Renal pelvis (tissue), 4 donors: ENCODE results near the gene SLAMF1. TPM values are rescaled to one million over a fixed set of nuclear protein-coding genes. Genes with fewer than 3 reads are reported as not detected.
"Not testable (repeated sequence)": the region's sequence is repeated elsewhere in the genome, so short reads cannot be mapped to it uniquely, and the experiment has no call there.

Experiments used
- DNase-seq: peaks from one replicate; pipeline ENCODE4 v3.0.0-alpha.2; 2013
- polyA plus RNA-seq, 3 donors: library from polyadenylated mRNA; unstranded; fragments of 120-200 nt; gene quantifications; one replicate each; pipeline ENCODE4 v1.2.1, GENCODE V29; 2013; ENCODE audit not compliant: insufficient read length in 3 of 3

The SLAMF1 gene
- polyA plus RNA-seq, 3 donors: 0.13 TPM; not detected in 1

DNA sequence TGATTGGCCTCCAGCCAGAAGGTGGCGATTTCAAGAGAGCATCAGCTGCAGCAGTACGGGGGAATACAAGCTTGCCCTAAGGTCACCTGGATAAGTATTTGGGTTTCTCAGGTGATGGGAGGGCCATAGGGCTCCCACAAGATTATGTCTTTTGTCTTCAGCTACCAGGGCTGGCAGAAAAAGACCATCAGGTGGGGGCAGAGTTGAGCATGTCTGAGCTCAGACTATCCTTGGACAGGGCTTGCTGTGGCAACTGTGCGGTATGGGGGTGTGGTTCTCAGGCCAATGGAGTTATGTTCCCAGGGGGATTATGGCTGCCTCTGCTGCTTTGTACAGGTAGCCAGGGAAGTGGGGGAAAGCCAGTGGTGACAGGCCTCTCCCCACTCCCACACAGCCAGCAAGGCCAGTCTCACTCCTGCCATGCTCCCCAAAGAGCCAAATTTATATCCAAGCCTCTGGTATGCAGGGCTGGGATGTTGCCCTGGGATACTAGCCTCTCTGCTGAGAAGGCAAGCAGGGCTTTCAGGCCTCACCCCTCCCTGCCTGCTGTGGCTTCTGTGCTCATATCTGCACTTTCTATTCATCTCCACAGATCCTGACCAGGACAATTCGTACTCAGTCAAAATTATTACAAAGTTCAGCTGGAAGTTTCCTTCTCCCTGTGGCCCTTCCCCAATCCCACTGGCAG is 40.9 kb downstream of the SLAMF1 start:
- DNase-seq: no peak

DNA sequence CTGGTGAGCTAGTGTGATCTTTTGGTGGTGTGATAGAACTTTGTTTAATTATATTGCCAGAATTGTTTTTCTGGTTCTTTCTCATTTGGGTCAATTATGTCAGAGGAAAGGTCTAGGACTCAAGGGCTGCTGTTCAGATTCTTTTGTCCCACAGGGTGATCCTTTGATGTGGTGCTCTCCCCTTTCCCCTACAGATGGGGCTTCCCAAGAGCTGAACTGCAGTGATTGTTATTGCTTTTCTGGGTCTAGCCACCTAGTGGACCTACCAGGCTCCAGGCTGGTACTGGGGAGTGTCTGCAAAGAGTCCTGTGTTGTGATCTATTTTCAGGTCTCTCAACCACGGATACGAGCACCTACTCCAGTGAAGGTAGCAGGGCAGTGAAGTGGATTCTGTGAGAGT is 41.6 kb downstream of the SLAMF1 start:
- no peak for DNase-seq

DNA sequence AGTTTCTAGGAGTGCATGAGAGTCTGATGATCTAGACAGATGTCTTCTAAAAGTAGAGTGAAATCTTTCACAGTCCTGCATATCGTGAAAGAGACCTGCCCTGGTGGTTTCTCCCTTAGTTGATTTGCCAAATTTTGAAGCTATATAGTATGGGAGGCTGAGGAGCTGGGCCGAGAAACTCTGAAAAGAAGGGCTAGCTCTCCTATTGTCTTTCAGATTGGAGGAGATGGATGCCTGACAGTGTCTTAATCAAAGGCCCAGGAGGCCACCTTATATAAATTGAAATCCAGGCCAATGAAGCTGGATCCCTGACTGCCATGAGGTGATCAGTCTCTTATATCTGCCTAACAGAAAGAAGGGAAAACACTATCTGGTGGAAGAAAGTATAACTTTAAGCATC is 49.1 kb downstream of the SLAMF1 start:
- no peak for DNase-seq

DNA sequence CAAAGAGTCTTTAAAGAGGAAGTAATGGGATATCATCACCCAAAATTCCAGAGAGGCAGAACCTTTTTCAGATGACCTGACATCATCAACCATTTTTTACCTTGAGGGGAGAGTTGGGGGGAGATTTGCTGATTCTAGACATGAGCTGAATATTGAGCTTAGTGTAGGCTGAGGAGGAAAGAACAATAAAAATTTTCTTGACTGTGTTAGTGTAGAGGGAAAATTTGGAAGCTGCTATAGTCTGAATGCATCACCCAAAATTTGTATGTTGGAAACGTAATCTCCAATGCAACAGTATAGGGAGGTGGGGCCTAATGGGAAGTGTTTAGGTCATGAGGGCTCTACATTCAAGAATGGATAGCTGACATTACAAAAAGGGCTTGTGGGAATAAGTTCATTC is 49.8 kb downstream of the SLAMF1 start:
- DNase-seq: no peak

DNA sequence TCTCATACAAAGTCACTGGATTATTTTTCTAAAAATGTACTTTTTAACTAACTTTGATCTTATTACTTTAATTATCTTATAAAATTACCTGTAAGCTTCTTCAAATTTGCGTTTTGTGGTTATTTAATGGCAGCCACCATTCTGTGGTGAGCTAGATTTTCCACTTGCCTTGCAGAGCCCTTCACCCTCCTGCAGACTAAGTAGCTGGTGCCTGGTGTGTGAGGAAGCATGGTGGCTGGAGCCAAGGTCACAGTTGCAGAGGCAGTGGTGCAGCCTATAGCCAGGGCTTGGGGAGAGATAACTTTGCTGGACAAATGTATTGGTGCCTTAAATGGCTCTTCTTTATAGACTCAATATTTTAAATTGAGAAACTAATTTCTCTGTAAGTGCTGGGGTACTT is 56.4 kb downstream of the SLAMF1 start:
- DNase-seq: no peak

DNA sequence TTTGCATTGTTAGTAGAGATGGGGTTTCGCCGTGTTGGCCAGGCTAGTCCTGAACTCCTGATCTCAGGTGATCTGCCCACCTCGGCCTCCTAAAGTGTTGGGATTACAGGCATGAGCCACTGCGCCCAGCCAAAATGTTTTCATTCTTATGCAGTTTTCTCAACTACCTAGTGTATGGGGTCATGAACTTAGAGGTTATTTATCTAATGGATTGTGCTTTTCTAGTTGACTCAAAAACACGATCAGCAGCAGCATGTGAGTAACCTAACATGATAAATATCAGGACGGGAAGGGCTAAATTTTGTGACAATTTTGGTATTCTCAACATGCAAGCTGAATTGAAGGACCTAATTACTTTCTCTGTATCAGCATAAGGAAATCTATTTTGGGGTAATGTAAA is 58.4 kb downstream of the SLAMF1 start:
- no peak for DNase-seq

DNA sequence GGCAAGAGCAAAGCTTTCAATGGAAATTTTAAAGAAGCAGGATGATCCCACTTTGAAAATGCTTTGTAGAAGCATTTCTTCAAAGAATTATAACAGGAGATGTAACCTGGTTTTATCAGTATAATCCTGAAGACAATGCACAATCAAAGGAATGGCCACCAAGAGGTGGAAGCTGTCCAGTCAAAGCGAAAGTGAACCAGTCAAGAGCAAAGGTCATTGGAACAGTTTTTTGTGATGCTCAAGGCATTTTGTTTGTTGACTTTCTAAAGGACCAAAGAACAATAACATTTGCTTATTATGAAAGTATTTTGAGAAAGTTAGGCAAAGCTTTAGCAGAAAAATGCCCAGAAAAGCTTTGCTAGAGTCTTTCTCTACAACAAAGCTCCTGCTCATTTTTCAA is 62.1 kb downstream of the SLAMF1 start:
- DNase-seq: no peak

DNA sequence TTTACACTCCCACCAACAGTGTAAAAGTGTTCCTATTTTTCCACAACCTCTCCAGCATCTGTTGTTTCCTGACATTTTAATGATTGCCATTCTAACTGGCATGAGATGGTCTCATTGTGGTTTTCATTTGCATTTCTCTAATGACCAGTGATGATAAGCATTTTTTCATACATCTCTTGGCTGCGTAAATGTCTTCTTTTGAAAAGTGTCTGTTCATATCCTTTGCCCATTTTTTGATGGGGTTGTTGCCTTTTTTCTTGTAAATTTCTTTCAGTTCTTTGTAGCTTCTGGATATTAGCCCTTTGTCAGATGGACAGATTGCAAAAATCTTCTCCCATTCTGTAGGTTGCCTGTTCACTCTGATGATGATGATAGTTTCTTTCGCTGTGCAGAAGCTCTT is 63.9 kb downstream of the SLAMF1 start:
- not testable (repeated sequence) for DNase-seq

DNA sequence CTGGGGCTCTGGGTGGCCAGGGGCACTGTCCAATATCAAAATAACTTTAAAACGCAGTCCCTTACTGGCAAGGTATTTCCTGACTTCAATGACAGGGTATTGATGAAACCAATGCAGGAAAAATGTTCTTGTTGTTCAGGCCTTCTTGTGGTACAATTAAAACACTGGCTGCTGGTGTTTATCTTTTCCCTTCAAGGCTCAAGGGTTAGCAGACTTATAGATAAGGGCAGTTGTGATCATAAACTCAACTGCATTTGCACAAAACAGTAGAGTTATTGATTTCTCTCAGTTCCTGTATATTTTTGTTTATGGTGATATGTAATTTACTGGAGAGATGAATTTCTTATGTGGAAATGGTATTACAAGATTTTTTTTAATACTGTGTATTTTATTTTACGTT is 64.9 kb downstream of the SLAMF1 start:
- DNase-seq: no peak

DNA sequence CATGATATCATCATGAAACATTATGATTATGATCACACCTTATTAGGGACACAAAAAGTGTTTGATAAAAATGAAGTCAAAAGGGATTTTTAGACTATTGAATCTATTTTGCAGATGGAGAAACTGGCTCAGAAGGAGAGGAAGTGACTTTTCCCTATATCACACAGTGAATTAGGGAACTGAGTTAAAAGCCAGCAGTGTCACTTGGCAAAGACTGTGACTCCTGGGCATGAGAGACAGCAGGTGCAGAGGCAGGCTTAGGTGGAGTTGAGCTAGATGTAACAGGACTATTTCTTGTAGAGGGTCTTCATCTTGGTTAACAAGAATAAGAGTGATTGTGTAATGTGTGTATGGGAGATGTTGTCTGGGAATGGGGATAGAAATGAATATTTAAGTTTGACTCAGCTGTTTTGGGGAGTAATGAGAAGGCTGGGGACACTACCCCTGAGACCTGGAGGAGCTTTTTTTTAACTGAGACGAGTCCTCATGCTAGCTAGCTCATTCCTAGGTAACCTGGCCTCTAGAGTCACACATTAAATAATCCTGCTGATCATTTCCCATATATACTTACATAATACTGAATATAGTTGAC is 66.5 kb downstream of the SLAMF1 start:
- no peak for DNase-seq

DNA sequence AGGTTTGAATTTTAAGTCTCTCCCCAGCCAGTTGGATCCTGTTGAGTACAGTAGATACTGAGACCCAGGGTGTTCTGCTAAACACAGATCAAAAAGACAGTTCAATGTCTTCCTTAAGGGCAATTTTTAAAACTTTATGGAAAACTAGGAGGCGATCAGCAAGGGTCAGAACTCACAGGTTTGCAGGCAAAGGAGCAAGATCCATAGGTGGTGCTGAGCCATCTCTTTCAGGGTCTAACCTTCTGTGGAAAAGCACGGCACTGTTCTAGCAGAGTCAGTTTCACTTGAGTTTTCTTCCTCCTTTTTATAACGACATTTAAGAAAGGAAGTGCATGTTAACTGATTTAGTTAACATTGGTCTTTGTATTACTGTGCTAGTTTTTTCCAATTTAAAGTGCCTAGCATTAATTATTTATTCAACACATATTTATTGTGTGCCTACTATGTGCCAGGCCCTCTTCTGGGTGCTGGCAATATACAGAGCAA is 67.6 kb downstream of the SLAMF1 start, which contains the start of gene CD84:
CD84 (minus strand) TSS at position 281 of the 486 bp plus-strand sequence; CDS start at position 222, 59 bp downstream.
- DNase-seq: no peak

DNA sequence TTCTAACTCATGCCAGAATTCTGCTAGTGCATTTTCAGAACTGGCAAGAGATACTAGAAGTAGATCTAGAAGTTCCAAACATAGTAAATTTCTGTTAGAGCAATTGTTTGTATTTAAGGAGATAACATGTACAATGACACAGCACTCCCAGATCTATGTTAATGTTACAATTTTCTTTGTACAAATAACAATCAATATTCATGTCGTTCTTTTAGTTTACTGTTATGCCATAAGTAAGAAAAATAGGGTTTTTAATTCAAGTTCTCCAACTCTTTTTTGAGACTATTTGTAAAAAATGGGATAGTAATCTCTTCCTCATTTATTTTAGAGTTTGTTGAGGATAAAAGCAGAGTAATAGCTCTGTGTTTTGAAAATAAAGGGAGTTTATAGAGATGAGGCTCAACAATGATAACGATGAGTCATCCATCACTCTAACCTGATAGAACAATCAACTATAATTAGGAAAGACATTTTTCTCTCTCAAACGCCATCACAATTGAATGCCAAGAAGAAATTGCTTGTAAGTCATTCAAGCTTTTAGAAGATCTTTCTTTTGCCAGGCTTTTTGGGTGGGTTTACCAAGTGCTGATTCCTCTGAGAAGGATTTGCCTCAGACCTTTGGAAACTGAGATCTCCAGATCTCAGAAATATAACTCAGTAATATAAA is 68.2 kb downstream of the SLAMF1 start:
- DNase-seq: no peak

DNA sequence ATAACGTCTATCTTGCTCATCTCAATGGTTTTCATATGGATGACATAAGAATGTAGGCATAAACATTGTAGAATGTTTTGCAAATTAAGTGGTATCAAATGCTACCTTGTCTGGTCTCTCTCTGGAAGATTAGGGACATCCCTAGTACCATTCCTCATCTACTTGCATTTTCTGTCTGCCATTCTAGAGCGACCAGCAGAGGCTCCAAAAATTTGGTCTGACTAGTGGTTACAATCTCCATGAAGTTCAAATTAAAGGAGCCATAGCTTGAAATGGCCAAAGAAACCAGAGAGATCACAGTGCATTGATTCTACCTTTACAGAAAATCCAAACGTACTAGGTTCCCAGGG is 68.7 kb downstream of the SLAMF1 start:
- DNase-seq: no peak

DNA sequence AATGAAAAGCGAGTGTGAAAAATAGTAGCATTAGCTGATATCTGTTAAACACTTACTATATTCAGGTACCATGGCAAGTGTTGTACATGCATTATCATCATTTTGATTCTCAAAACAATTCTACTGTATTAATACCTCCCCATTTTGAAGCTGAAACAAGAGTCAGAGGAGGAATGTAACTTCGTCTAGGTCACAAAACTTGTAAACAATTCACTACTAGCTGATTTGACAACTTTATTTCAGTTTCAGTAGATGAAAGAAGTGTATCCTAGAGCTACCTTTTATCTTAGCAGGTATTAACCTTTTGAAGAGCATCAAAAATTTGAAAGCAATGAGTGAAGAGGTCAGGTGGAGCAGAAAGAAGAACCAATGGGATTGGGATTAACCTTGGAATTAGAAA is 69.2 kb downstream of the SLAMF1 start:
- DNase-seq: no peak

DNA sequence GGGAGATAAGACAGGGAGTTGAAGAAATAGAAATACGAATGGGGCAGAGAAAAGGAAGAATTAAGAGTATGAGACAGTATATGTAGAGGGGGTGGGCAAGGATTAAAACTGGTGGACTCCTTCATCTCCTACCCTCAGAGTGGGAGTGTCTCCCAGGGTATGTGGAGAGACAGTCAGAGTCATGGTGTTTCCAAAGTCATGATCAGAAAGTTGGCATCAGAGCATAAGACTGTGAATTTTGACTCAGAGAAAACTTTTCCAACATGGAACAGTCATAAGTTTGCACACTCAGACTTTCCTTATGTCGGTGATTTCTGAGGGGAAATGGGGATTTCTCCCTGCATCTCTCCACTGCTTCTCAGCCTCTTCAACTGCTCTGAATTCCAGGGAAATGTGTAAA is 70.0 kb downstream of the SLAMF1 start:
- no peak for DNase-seq

DNA sequence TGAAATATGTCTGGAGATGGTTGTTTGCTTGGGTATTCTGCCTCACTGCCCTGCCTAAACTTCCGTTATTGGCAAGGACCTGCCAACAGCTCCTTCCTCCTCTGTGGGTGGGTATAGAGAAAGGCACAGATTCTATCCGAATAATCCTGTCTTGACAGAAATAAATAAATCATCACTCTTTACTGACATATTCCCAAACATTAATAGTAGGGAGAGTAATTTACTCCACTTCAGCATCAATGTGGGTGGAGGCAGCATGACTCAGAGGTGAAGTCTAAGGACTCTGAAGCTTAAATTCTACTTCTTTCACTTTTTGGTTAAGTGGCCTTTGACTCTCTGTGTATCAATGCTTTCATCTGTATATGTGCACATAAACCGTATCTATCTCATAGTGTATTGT is 70.5 kb downstream of the SLAMF1 start:
- DNase-seq: no peak

DNA sequence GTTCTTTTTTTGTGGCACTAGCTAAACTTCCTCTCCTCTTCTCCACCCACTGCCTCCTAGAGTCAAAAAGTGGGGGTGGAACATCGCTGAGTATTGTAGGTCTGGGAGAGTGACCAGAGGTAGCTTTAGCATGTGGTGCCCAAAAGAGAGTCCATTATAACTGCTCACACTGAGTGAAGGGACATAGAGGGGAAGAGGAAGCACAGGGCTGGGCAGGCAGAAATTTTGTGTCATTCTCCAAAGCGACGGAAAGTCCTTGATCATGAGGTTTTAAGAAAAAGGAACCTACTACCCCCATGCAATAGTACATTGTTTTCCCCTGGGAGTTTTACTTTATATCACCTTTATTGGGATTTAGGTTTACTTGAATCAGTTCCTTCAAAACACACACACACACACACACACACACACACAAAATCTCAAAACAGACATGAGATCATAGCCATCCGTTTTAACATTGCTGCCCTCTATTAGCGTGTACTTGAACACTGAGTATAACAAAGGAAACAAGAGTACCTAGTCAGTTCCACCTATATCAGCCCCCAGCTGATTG is 71.7 kb downstream of the SLAMF1 start:
- DNase-seq: no peak

DNA sequence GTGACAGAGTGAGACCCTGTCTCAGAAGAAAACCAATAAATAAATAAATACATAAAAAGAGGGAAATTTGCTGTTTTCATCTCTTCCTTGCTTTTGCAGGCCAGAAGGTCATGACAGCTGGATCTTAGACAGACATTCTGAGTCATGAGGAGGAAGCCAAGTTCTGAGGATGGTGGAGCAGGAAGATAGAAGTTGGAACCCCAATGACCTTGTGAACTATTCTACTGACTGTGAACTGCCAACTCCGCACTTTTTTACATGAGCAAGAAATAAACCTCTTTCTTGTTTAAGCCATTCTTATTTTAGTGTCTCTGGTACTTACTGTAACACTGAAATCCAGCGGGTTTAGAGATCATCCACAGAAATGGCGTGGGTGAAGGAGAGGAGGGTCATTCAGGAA is 76.0 kb downstream of the SLAMF1 start:
- DNase-seq: no peak

DNA sequence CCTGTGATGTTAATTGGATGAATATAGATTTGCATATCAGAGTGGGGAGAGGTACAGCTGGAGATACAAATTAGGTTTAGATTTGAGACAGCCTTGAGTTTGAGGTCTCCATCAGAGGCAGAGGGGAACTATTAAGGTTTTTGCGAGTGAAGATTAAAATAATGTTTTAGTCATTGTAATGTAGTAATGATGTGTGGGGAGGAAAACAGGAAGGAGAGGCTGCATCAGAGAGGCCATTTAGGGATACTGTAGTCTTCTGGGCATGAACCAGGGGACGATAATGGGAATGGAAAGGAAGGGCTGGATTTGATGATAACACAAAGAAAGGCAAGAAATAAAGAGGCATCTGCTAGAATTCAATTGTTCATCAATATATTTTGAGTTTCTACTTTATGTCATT is 77.0 kb downstream of the SLAMF1 start:
- no peak for DNase-seq

DNA sequence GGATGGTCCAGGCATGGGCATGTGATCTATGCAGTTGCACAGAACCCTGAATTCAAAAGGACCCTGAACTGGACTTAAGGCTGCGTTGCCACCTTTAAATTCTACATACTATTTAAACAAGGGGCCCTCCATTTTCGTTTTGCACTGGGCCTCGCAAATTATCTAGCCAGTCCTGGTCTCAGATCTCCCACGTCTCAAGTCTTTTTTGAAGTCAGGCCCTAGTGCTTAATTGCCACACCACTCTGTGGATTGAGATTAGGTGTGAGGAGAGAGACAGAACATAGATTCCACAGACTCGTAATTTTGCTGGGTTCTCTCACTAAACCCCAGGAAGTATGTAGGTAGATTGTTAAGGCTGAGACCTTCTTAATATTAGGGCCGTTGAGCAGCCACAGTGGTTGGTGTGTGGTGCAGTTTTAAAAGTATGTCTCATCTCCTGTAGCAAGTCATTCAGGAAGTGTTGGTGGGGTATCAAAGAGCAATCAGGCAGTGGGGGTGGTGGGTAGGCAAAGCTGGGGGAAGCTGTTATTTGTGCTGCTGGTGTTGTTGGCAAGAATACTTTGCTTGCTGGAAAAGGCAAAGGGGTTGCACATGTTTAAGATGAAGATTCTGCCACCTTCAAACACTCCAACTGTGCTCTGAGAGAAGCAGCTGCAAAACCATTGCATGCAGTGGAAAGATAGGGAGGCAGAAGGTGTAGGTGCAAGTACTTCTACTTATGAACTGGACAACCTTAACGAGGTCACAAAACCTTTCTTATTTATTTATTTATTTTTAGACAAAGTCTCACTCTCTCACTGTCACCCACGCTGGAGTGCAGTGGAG is 78.8 kb downstream of the SLAMF1 start:
- DNase-seq: no peak

DNA sequence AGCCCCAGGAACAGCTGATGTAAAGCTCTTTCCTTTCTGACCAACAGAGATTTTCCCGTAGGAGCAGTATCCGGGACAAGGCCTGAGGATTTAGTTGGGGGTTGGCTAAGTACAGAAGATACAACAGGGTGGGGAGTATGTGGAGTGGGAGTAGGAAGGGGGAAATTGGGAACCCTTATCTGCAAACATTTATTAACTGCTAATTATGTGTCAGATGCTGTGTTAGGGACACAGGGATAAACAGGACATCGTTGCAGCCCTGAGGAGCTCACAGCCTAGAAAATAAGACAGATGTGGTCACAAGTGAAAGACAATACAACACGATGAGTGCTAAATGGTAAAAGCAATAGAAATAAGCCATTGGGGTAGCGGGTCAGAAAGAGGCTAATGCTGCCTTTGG is 79.5 kb downstream of the SLAMF1 start:
- no peak for DNase-seq

DNA sequence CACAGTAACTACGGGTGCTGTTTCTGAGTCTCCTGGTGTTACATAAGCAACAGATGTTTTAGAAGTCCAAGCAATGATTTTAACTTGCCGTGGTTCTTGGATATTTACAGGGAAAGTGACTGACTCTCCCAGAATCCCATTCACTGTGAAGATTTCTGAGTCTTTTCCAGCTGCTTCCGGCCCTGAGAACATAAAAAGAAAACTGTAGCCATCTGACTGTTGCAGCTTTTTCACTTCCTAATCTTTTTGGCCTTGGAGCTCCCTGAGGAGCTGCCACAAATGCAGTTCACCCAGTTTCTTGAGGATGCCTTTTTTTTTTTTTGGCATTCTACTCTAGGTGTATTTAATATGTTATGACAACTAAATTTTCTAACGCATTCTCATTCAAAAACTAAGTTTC is 81.3 kb downstream of the SLAMF1 start:
- DNase-seq: no peak
